GM19468 (cell line): Measurements from ENCODE around the gene NCL.
"Not testable (repeated sequence)": the region's sequence is repeated elsewhere in the genome, so short reads cannot be mapped to it uniquely, and the experiment has no call there.

Source experiments
- ATAC-seq: cut with Tn5 transposase; IDR thresholded peaks from one replicate; pipeline ENCODE4 v1.9.1; 2021; ENCODE audit warnings: mild to moderate bottlenecking, moderate library complexity, moderate number of reproducible peaks; ENCODE audit not compliant: unreplicated experiment; ENCODE audit errors: extremely low read depth

The NCL gene

DNA sequence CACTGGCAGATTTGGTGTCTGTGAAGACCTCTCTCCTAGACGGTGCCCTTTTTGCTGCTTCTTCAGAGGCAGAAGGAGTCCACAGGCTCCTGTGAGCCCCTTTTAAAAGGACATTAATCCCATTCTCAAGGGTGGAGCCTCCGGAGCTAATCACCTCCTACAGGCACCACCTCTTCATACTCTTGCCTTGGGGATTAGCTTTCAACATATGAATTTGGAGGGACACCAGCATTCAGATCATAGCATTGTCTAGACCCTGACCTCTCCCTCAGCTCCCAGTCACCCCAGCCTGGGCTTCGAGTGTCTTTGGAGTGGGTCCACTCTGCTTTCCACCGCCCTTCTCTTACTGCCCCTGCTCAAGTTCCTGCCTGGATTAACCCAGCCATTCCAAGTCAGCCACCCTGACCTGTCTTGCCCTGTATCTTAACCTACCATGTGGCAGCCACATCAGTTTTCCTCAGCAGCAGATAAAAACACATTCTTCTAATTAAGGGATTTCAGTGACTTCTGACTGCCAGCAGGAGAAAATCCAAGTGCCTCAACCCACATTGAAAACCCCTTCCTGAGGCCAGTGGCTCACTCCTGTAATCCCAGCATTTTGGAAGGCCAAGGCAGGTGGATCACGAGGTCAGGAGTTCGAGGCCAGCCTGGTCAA, 6.1 kb upstream of the NCL start:
- no peak for ATAC-seq

DNA sequence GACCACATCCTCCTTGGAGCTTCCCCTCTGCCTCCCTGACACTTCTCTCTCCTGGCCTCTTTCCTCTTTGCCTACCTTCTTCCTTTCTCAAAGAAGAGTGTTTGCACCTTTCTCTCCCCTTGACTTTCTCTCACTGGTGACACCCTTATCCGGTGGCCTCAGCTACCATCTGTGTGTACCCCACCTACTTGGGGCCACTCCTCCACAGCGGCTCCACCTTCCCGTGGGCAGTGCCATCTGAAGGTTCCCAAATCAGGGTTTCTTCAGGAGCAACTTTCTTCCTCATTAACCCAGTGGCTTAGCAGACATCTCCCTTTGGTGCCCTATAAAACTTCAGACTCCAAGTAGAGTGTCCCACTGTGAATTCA, 5.3 kb upstream of the NCL start:
- ATAC-seq, result no peak

DNA sequence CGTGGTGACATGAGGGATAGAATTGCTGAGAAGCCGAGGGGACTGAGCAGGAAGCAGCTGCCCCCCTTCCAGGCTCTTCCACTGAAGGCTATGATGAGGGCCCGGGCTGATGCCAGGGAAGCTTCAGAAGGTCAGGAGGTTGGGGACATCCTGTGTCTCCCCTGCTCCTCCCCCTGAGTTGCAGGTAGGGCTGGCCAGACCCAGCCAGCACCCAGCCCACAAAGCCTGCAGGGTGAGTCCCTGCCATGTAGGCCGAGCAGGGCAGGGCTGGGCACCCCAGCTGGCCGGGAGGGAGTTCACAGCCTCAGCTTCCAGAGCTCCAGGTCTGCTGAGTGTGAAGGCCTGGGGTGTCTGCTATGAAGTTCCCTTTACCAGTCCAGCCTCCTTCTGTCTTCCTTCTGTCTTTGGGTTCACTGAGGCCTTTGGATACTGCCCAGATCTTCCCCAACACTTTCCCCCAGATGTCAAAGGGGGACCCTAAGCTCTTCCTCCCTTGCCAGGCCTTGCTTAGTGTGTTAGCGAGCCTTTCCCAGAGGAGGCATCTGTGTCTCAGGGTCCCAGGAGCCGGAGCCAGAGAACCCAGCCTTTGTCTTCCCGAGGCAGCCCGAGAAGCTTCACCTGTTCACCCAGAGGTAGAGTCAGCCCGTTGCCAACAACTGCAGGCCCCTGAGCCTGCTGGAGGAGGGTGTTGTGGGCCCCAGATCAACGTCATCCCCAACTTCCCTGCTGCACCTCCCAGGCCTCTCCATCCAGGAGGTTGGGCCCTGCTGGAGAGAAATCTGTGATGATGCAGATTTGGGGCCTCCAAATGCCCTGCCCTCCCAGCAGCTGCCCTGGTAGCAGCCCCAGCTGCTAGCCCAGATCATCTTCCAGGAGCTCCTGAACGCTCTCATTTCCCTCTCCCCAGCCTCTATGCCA, 3.6 kb upstream of the NCL start:
- no peak for ATAC-seq

DNA sequence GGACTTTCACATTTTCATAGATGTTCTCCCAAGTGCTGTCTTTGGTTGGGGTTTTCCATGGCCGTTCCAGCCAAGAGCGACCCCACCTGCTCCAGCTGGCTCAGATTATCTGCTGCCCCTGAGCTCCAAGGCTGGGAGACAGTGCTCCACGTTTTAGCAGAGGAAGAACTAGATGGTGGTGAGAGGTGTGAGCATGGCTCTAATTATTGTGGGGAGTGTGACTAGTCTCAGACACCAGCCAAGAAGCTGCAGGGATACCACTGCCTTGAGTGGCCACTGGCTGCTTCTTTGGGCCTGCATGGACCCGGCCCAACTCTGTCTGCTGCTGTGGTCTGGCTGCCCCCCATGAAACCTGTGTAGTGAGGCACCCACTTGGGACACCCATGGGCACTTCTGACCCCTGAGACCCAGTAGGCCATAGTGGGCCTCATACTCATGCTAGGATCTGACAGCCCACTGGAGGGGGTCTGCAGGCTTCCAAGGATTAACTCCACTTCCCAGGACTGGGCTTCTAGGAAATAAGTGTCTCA, 2.8 kb upstream of the NCL start:
- no peak for ATAC-seq

DNA sequence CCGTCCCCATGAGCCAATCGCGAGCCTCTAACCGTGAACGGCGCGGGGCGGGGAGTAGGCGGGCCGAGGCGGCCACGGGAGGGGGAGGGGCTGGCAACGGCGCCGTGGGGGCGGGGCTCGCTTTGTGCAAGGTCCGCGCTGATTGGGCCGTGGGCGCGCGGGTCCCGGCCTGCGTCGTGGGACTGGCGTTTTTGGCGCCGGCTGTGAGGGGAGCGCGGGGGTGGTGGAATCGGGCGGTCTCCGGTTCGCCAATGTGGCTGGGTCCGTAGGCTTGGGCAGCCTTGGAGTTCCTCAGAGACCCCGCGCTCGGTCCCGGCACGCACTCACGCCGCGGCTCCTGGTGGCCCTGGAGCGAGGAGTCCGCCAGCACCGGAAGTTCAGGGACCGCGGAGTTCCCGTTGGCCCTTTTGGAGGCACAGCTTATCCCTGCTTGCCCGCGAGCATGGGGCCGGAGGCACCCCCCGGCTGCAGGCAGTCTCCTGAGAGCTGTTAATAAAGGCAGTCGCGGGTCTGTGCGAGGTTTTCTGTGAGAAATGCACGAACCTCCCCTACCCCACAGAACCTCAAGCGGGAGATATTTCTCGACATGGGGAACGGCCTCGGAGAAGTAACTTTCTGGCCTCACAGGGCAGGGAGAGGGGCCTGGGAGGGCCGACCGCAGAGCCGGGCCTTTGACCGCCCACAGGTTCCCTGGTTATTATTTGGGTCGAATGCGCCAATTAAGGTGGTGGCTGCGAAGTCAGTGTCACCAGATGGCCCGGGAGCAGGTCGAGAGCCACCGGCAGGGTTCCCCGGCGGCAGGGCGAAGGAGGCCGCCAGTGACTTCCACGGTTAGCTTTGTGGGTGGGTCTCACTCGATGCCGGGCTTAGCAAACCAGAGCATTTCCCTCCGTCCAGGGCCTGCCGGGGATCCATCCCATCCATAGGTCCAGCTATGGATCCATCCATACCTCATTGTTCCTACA, 574 bp upstream of the NCL start:
- peak; percentile 4 for ATAC-seq

DNA sequence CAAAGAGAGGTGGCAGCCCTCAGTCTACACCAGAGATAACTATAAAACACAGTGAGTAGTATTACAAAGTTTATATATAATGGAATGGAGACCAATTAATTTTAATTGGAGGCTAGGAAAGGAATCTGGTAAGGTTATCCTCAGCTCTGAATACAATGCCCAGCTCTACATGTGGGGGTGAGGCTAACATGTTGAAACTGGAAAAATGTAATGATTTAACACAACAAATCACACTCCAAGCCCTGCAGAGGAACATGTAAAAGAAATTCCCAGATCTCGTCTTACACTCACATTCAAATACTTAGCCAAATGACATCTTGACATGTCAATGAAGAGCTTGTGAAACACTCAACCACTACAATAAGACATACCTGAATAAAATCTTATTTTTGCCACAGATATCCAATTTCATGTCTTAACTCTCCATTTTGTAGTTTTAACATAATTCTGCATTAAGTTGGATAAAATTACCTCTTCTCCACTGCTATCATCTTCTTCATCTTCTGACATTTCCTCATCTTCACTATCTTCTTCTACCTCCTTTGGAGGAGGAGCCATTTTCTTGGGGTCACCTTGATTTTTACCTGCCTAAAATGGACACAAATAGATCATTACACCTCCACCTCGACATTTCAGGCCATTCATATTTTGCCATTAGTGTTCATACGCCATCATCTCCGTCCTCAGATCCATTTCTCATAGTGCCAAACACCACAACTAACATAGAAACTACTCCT, 1.4 kb downstream of the NCL start:
- ATAC-seq, result no peak

DNA sequence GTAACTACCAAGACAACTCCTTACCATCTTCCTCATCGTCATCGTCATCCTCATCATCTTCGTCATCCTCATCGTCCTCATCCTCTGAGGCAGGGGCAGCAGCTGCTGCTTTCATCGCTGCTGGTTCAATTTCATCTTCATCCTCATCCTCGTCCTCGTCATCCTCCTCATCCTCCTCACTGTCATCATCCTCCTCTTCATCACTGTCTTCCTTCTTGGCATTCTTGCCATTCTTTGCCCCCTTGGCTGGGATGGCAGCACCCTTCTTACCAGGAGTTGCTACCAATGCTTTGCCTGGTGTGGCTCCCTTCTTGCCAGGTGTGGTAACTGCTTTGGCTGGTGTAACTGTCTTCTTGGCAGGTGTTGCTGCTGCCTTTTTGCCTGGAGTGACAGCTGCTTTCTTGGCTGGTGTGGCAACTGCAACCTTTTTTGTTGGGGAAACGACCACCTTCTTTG, 2.7 kb downstream of the NCL start:
- ATAC-seq, result no peak

DNA sequence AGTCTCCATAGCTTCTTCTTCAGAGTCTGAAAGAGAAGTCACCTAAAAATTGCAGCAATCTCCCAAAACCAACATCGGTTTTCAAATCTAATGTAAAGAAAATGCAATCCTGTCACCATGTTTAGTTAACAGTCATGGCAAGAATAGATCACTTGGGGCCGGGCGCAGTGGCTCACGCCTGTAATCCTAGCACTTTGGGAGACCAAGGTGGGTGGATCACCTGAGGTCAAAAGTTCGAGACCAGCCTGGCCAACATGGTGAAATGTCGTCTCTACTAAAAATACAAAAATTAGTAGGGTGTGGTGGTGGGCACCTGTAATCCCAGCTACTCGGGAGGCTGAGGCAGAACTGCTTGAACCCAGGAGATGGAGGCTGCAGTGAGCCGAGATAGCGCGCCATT, 3.4 kb downstream of the NCL start:
- ATAC-seq, result not testable (repeated sequence)

DNA sequence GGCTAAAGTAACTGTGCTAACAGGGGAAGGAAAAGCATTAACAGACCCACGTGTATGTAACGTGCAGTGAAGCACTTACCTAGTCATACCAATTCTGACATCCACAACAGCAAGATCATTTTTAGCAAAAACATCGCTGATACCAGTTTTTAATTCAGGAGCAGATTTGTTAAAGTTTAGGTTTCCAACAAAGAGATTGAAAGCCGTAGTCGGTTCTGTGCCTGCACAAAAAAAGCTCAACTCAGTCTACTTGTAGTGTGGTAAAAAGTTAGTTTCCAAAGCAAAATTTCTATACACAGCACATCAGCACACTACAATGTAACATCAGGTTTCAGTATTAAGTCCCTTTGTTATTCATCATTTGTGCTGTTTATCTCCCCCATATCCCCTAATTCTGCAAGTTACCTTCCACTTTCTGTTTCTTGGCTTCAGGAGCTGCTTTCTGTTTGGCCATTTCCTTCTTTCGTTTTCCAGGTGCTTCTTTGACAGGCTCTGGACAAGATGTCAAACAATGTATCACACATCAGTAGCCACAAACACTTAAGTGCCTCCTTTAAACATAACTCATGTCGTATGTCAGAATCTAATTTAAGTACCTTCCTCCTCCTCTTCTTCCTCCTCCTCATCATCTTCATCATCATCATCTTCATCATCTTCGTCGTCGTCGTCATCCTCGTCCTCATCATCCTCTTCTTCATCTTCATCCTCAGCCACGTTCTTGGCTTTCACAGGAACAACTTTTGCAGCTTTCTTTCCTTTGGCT, 4.0 kb downstream of the NCL start:
- ATAC-seq, result no peak

DNA sequence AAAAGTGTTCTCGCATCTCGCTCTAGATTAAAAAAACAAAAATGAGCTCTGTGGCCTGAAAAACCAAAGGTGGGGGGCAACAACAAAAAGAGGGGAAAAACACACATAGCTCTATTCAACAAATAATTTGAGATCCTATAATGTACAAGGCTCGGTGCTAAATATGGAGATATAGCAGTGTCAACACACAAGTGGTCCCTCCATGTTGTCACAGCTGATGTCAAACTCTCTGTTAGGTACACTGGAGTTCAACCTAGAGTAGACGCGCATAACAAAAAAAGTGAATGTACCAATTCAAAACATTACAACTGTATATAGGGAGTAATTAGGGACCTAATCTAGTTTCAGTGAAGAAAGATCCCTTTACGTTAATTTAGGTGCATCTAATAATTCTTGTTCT, 5.9 kb downstream of the NCL start:
- ATAC-seq, result no peak

DNA sequence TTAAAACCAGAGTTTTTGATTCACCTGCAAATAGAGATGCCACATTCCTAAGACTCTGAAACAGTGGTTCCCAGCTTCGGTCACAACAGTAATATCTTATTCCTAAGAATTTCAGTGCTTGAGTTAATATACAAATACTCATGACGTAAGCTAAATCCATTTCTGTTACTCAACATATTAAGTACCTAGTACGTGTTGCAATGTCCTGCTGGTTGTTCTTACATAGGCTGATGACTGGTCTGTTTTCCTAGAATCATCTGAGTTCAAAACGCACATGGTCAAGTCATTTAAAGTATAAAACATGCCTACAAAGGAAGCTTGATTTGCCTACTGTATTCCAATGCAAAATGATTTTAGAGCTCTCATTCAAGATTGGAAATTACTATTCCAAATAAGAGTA, 7.2 kb downstream of the NCL start:
- ATAC-seq, result no peak

DNA sequence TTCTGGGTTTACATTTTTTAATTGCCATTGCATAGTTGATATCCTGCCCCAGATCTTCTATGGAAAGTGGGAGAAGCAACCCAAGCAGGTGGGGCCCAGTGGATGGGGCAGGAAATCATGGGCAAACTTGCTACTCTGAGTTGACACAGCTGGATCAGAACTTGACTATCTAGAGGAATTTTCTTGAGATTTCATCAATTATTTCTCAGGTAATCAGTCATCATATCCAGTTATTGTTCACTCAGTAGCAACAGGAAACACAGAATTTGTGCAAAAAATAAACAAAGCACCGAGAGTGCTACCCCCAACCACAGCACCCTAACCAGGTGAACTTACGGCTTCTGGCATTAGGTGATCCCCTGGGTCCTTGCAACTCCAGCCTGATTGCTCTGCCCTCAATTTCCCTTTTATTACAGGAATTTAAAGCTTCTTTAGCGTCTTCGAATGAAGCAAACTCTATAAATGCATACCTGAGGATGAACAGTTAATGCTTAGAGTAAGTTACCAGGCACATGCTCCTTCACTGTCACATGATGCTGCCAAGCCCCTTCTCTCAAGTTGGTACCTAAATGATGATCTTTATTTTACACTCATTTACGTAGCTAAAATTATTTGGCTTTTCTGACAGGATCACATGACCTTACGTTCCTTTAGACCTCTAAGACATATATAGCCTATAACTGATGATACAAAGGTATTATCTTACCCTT, 7.8 kb downstream of the NCL start:
- ATAC-seq, result no peak

DNA sequence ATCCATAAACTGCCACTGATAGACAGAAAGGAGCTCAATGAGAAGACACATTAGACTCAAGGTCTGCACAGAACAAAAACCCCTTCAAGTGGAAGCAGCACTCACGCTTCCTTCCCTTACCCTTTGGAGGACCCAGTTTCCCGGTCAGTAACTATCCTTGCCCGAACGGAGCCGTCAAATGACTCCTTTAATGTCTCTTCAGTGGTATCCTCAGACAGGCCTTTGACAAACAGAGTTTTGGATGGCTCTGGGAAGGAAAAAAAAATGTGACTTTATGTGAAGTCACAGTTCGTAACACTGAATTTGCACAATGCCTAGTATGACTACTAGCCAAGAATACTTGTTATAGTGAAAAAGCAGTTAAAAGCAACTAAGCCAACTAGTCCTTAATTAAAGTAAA, 8.4 kb downstream of the NCL start:
- ATAC-seq, result no peak

DNA sequence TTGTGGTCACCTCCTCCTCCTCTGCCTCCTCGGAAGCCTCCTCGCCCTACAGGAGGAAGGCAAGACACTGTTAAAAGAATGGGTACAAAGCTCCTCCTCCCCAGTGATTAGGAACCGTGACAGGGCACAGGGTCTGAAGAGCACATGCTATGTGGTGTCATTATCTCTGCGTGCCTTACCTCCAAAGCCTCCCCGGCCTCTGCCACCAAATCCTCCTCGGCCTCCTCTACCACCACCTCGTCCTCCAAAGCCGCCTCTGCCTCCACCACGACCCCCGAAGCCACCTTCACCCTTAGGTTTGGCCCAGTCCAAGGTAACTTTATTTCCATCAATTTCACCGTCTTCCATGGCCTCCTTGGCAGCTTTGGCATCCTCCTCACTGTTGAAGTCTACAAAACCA, 9.1 kb downstream of the NCL start:
- no peak for ATAC-seq

DNA sequence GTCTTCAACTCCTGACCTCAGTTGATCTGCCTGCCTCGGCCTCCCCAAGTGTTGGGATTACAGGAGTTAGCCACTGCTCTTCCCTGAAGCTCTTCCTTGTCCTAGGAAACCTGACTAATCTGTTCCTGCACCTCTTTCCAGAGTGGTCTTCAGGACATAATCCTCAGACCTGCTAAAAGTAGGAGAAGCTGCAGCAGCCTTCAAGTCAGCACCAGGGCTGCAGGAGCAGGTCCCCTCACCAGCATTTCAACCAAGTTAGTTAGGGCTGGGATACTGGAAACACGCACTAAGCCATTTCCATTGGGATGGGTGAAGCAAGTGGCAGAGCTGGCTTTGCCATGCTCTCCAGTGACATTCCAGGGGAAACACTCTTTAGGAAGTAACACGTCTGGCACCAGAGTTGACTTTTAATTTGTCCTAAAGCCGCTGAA, 9.9 kb downstream of the NCL start:
- ATAC-seq, result no peak

DNA sequence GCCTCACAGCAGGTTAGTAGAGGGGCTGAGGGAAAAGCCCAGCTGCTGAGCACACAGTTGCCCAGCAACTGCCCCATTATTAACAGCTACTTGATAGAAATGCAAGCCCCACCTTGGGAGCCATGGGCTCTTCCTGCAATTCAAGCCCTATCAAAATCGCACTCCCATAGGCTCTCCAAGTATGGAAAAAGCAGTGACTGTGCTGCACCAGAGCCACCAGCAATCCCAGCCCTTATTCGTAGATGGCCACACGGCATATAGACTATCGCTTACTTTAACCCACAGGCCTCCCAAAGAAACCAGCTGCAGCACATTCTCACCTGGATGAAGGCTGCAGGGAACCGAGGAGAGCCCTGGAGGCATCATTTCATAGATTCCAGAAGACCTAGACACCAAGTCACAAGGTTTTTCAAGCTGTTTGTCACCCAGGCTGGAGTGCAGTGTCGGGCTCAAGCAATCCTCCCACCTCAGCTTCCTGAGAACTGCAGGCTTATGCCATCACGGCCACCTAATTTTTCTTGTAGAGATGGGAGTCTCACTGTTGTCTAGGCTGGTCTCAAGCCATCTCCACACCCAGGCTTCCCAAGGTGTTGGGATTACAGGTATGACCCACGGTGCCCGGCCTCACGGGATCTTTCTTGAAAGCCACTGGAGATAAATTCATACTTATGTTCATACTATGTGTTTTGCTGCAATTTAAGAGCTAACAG, 11.3 kb downstream of the NCL start:
- ATAC-seq, result no peak

DNA sequence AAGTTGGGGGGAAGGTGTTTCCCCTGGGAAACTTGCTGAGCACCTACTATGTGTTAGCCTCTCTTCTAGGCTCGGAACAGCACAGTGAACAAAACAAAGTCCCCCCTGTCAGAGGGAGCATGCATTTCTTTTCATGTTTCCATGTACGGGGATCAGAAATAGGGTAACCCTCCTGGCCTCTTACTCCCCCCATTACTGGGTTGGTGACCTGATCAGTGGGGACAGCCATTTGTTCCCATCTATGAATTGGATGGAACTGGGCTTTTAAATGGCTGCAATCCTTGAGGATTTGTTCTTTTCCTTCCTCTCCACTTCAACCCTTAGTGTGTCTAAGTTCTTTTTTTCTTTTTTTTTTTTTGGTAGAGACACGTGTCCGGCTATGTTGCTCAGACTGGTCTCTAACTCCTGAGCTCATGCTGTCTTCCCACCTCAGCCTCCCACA, 13.7 kb downstream of the NCL start:
- no peak for ATAC-seq
